ENCODE results near the gene IL1RAPL2.
A peak's percentile ranks its signal among the peaks of the same experiment; 100 is the strongest.
"Not testable (repeated sequence)": the region's sequence is repeated elsewhere in the genome, so short reads cannot be mapped to it uniquely, and the experiment has no call there.

IL1RAPL2 gene

DNA sequence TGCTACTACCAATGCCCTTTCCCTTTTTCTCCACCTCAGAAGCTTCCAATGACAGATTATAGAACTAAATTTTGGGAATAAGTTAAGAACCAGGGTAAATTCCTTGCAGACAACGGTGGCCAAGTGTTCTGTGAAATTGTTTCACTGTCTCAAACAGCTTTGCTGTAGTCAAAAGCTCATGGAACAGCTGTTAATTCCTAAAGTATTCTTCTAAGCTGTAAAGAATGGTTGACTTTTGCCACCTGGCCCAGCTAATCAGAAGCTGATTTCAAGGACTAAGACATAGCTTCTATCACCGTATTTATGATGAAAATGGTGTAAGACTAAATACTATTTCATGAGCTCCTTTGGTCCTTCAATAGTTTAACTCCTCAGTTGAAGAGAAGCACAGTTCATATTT lies 297.5 kb downstream of the IL1RAPL2 start:
- no peak for DNase-seq

DNA sequence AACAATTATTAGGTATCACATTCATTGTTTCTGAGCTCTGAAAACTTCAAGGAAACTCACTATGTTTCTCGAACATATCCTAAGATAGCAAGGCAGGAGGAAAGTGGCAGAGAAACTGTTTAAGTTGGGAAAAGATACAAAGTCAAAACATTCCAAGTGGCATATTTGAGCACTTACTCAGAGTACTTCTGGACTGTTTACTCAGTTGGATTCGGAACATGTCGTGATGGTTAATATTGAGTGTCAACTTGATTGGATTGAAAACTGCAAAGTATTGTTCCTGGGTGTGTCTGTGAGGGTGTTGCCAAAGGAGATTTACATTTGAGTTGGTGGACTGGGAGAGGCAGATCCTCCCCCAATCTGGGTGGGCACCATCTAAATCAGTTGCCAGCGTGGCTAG lies 298.3 kb downstream of the IL1RAPL2 start:
- DNase-seq, result no peak

- DNase-seq, result no peak
Measured at GRCh38 chrX:104877504-104877903, 311.5 kb downstream of the IL1RAPL2 start.

DNA sequence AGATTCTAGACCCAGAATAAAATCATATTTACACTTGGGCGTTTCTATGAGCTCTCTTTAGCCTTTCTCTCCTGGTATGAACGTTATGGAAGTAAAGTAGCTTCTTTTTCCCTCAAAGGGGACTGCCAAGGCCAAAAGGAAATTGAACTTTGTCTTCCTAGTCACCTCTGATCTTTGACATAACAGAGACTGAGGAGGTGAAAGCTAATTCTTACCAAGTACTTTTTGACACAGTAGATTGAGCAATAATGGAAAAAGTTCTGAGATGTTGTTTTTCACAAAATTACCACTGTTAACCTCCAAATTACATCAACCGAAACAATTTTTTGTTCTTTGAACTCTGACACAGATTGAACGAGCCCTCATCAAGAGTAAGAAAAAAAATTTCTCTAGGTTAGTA lies 336.1 kb downstream of the IL1RAPL2 start:
- no peak for DNase-seq

- DNase-seq, result not testable (repeated sequence)
Measured at GRCh38 chrX:104909694-104910093, 343.7 kb downstream of the IL1RAPL2 start.

- DNase-seq, result no peak
Measured at GRCh38 chrX:104913348-104913747, 347.3 kb downstream of the IL1RAPL2 start.

GRCh38 chrX:104914686-104915085 lies 348.7 kb downstream of the IL1RAPL2 start:
- not testable (repeated sequence) for DNase-seq

GRCh38 chrX:104918122-104918521 lies 352.1 kb downstream of the IL1RAPL2 start:
- no peak for DNase-seq

DNA sequence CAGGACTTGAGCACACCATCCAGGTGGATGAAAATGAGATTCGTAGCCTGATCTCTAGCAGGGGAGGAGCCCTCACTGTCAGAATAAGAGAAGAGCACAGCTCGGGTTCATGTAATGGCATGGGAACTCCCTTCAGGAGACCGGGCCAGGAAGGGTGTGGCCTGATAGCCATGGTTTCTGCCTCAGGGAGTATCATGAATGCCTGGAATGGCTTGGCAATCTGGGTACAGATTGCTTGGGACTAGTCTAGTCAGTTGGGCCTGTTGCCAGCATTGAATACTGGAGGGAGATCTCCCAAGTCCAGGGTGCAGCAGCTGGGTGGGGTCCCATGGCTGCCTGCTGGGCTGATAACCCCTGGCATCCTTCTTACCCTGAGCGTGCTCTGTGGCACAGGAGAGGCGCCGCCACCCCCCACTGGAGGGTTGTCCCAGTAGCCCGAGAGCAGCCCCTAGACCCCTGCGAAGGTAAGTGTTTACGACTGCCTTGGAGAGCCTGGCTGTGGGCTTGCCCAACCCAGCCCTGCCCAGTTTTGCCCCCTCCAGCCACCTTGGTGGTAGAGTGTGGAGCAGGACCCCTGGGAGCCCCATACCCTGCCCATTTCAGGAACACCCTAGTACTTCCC lies 355.7 kb downstream of the IL1RAPL2 start:
- DNase-seq, result no peak

DNA sequence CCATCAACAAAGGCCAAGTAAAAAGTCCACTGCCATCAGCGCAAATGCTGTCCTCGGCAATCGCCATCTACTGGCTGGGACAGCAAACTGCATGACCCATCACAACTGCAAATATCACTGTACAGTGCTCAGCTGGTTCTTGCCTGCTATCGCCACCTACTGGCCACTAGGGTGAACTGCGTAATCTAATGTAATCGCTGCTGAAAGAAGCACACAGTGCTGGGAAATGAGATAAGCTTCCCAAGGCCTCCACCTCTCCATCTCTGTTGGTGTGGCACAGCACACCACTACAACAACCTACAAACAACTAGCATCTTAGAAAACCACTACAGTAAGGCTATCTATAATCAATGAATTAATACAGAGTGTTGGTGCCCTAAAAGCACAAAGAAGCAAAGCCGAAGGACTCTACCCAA lies 356.2 kb downstream of the IL1RAPL2 start:
- DNase-seq, result peak; percentile 51 to 59

DNA sequence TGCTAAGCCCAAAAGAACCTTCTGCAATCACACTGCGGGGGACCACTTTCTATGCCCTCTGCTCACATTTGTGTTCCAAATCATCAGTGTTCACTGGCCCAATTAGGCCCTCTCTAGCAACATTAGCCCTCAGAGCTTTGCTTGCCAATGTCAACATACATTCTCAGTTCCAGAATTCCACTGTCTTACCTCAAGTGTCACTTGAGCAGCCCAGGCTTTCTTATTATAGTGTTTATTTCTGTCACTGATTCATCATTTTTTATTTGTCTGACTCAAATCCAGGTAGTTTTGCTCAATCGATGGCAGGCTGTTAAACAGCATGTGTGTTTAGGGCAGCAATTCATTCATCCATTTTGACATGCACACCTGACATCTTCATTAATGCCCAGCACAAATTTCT lies 363.3 kb downstream of the IL1RAPL2 start:
- no peak for DNase-seq

GRCh38 chrX:104935581-104935980 lies 369.6 kb downstream of the IL1RAPL2 start:
- DNase-seq, result no peak

DNA sequence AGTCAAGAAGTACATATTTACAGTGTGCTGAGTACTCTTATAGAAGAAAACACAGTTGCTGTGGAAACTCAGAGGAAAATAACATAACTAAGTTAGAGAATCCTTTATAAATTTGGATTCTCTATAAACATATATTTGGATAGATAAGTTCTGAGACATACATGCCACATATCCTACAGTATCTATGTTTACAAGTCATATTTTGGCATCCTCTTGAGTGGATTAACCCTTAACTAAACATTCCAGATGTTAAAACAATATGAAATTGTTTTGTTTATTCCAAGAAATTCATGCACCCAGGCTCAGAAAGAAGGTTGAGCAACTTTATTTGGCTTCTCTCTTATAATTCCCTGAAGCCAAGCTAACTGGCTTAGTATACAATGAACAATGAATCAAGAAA lies 387.3 kb downstream of the IL1RAPL2 start:
- no peak for DNase-seq

GRCh38 chrX:104961926-104962325 lies 395.9 kb downstream of the IL1RAPL2 start:
- DNase-seq, result no peak

GRCh38 chrX:104968241-104968640 lies 402.2 kb downstream of the IL1RAPL2 start:
- no peak for DNase-seq

GRCh38 chrX:104972737-104973136 lies 406.7 kb downstream of the IL1RAPL2 start:
- DNase-seq, result no peak

DNA sequence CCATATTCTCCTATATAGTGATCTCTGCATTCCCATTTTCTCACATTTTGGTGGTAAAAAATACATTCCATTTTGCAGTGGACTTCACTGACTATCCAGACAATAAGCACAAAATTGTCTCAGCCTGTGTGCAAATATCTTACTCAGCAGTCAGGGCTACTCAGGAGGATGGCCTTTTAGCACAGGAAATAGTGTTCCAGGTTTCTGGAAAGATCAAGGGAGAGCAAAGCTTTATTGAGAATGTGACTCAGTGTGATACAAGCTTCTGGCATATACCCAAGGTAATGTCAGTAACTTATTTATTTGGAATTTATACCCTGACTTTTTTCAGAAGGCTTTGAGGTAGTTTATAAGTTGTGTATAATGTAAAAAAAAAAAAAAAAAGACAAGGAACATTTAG lies 421.1 kb downstream of the IL1RAPL2 start:
- no peak for DNase-seq

- no peak for DNase-seq
Measured at GRCh38 chrX:104988038-104988437, 422.0 kb downstream of the IL1RAPL2 start.

DNA sequence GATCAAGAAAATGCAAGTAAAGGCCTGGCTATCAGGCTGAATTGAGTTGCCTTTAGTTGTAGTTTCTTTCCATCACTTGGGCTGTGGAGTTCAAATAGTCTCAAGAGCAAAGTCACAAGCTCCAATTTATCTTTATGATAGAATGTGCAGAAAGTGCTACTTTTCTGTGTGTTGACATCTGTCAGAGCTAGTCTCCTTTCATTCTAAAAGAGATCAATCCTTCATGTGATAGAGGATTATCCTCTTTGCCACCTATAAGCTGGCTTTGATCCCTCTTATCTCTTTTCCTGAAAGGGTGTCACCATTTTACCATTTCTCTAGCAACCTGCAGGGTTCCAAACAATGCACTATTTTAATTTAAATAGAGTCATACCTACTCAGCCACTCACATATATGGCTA lies 429.5 kb downstream of the IL1RAPL2 start:
- DNase-seq, result no peak

DNA sequence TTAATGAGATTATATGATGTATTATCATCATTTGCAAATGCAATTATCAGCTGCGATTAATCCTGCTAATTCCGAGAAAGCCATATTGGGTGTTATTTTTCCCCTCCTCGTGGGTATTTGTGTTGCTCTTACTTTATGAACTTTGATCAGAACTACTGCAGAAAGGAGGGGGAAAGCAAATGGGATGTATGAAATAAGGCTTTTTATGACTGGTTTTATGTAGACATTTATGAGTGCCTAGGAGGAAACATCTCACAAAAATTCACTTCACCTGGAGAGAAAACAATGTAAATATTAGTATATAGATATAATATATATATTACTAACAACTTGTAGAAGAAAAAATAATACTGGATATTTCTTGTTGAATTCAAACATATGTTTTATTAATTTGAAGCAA lies 440.1 kb downstream of the IL1RAPL2 start:
- no peak for DNase-seq

GRCh38 chrX:105006996-105007395 lies 441.0 kb downstream of the IL1RAPL2 start:
- no peak for DNase-seq

- DNase-seq, result no peak
Measured at GRCh38 chrX:105013719-105014118, 447.7 kb downstream of the IL1RAPL2 start.

GRCh38 chrX:105017641-105018040 lies 451.6 kb downstream of the IL1RAPL2 start:
- DNase-seq, result no peak

GRCh38 chrX:105018865-105019264 lies 452.9 kb downstream of the IL1RAPL2 start:
- no peak for DNase-seq

DNA sequence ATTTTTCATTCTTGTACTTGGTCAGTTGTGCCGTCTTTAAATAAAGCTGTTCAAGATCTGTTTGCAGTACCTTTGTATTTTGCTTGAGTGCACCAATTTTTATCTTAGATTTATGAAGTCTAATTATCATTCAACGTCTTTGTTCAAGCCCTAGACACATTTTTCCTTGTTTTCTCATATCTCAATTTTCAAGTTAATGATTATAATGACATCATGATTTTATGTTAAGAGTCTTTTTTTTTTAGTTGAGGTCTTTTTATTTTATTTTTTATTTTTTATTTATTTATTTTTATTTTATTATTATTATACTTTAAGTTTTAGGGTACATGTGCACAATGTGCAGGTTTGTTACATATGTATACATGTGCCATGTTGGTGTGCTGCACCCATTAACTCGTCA lies 463.0 kb downstream of the IL1RAPL2 start:
- not testable (repeated sequence) for DNase-seq

Measured in stimulated activated CD4-positive, alpha-beta T cell treated with anti-CD3 and anti-CD28 coated beads, Interleukin-2, amount 100 ng/mL, for 24 hours (primary cell).